SK-N-SH (cell line): ENCODE measurements around the gene ISCA2. TPM values are rescaled to one million over a fixed set of nuclear protein-coding genes. Genes with fewer than 3 reads are reported as not detected.

ENCODE experiments used
- CTCF ChIA-PET: fragments of 300-600, 350-600 bp; formaldehyde crosslinking; extraction: SDS; loops from one replicate; lab custom pipeline; 2021; lab: Yijun Ruan, JAX
- POLR2A ChIA-PET: fragments of 350-600 bp; sonication (Branson Sonifier 250); formaldehyde crosslinking; extraction: SDS; loops from one replicate; lab custom pipeline; 2020; ENCODE audit warnings: antibody characterized with exemption, inconsistent platforms; lab: Yijun Ruan, JAX
- DNase-seq: peaks from one replicate; pipeline ENCODE4 v3.0.0; 2012
- H2AFZ ChIP-seq: fragments of 200-600 bp; sonication (generic); 2 replicates; pipeline ENCODE4 v1.8.1; 2016; ENCODE audit warnings: antibody characterized with exemption, mild to moderate bottlenecking, low read depth
- H3F3A ChIP-seq: fragments of 200-600 bp; sonication (generic); replicated peaks from 2 replicates; pipeline ENCODE3; 2016; ENCODE audit warnings: antibody characterized with exemption, mild to moderate bottlenecking; ENCODE audit not compliant: insufficient read depth
- H3K27ac ChIP-seq, 2 experiments: fragments of 200-500 bp in 1 of 2; fragments of 200-600 bp in 1 of 2; sonication (Bioruptor generic) in 1 of 2; sonication (generic), shearing (Covaris generic) in 1 of 2; 2 replicates each; pipeline versions ENCODE4 v1.5.1 to v1.6.1; 2014 to 2016; ENCODE audit warnings: low read depth in 2 of 2, inconsistent platforms in 1 of 2, low read length in 1 of 2, mild to moderate bottlenecking in 1 of 2, mixed read lengths in 1 of 2
- H3K27me3 ChIP-seq: fragments of 200-600 bp; sonication (generic), shearing (Covaris generic); 2 replicates; pipeline ENCODE4 v1.6.1; 2016; ENCODE audit warnings: mixed run types; ENCODE audit not compliant: insufficient read depth
- H3K36me3 ChIP-seq, 2 experiments: fragments of 200-500 bp in 1 of 2; fragments of 200-600 bp in 1 of 2; sonication (Bioruptor generic) in 1 of 2; sonication (generic) in 1 of 2; replicated peaks in 1 of 2; 2 replicates each; pipeline versions ENCODE3 to v1.5.1; 2014 to 2016; ENCODE audit warnings: low read length in 1 of 2, mild to moderate bottlenecking in 1 of 2; ENCODE audit not compliant: insufficient read depth in 2 of 2, control insufficient read depth in 1 of 2
- H3K4me1 ChIP-seq, 2 experiments: fragments of 200-500 bp in 1 of 2; fragments of 200-600 bp in 1 of 2; sonication (Bioruptor generic) in 1 of 2; sonication (generic), shearing (Covaris generic) in 1 of 2; 2 replicates each; pipeline versions ENCODE4 v1.5.1 to v1.6.1; 2014 to 2016; ENCODE audit warnings: low read depth in 1 of 2, low read length in 1 of 2, mixed run types in 1 of 2; ENCODE audit not compliant: insufficient read depth in 2 of 2, control insufficient read depth in 1 of 2
- H3K4me2 ChIP-seq: fragments of 200-600 bp; sonication (generic), shearing (Covaris generic); 2 replicates; pipeline ENCODE4 v1.6.1; 2017; ENCODE audit warnings: mixed run types
- H3K4me3 ChIP-seq, 2 experiments: fragments of 200-500 bp in 1 of 2; fragments of 200-600 bp in 1 of 2; sonication (Bioruptor generic) in 1 of 2; sonication (generic), shearing (Covaris generic) in 1 of 2; 2 replicates each; pipeline versions ENCODE4 v1.5.1 to v1.8.1; 2014 to 2016; ENCODE audit warnings: low read depth in 2 of 2, inconsistent platforms in 1 of 2, low read length in 1 of 2, mild to moderate bottlenecking in 1 of 2, mixed read lengths in 1 of 2, moderate library complexity in 1 of 2
- H3K79me2 ChIP-seq: fragments of 200-600 bp; sonication (generic); 2 replicates; pipeline ENCODE4 v1.8.1; 2017; ENCODE audit warnings: mild to moderate bottlenecking; ENCODE audit not compliant: insufficient read depth
- H3K9ac ChIP-seq: fragments of 200-600 bp; sonication (generic); 2 replicates; pipeline ENCODE4 v1.6.1; 2017; ENCODE audit warnings: mixed run types
- H3K9me2 ChIP-seq: fragments of 200-600 bp; sonication (generic); 2 replicates; pipeline ENCODE4 v1.6.1; 2017; ENCODE audit warnings: mixed run types
- H3K9me3 ChIP-seq: fragments of 200-600 bp; sonication (generic); 2 replicates; pipeline ENCODE4 v1.6.1; 2017; ENCODE audit warnings: mixed run types, mild to moderate bottlenecking, moderate library complexity
- H4K20me1 ChIP-seq: fragments of 200-600 bp; sonication (generic); 2 replicates; pipeline ENCODE4 v1.6.1; 2017; ENCODE audit warnings: mild to moderate bottlenecking, mixed run types; ENCODE audit not compliant: insufficient read depth
- CTCF ChIP-seq: fragments of 200-600 bp; sonication (generic); IDR thresholded peaks from 2 replicates; pipeline ENCODE4 v1.6.1; 2017; ENCODE audit warnings: antibody characterized with exemption, mild to moderate bottlenecking, moderate library complexity
- ELF1 ChIP-seq: IDR thresholded peaks from 2 replicates; pipeline ENCODE4 v1.4.0; 2012
- EZH2phosphoT487 ChIP-seq: fragments of 200-600 bp; sonication (generic); IDR thresholded peaks from 2 replicates; pipeline ENCODE4 v1.6.1; 2017; ENCODE audit warnings: low read depth, mixed run types, mild to moderate bottlenecking, antibody characterized with exemption, moderate library complexity, borderline replicate concordance
- FOSL2 ChIP-seq: IDR thresholded peaks from 2 replicates; pipeline ENCODE4 v1.4.0; 2012; ENCODE audit warnings: low read depth, mild to moderate bottlenecking, moderate library complexity, borderline replicate concordance
- FOXJ3 ChIP-seq: sonication (generic); formaldehyde crosslinking; IDR thresholded peaks from 2 replicates; pipeline ENCODE4 v1.5.1; 2020; ENCODE audit warnings: mild to moderate bottlenecking, missing genetic modification reagents
- GATA2 ChIP-seq: sonication (generic); formaldehyde crosslinking; IDR thresholded peaks from 2 replicates; pipeline ENCODE4 v1.5.0; 2020; ENCODE audit warnings: mild to moderate bottlenecking, missing genetic modification reagents
- MAX ChIP-seq: IDR thresholded peaks from 2 replicates; pipeline ENCODE4 v1.4.0; 2012; ENCODE audit warnings: low read depth
- POLR2AphosphoS5 ChIP-seq: IDR thresholded peaks from 2 replicates; pipeline ENCODE4 v1.6.1; 2012; ENCODE audit warnings: low read depth, low read length
- RAD21 ChIP-seq: IDR thresholded peaks from 2 replicates; pipeline ENCODE4 v1.6.1; 2012; ENCODE audit warnings: mild to moderate bottlenecking, low read length
- RCOR1 ChIP-seq: fragments of 150-350 bp; IDR thresholded peaks from 2 replicates; pipeline ENCODE4 v1.6.1; 2017; ENCODE audit warnings: antibody characterized with exemption, low read length
- REST ChIP-seq: IDR thresholded peaks from 2 replicates; pipeline ENCODE4 v1.6.1; 2012; ENCODE audit warnings: mild to moderate bottlenecking, low read depth, low read length, moderate library complexity
- RFX5 ChIP-seq: IDR thresholded peaks from 2 replicates; pipeline ENCODE4 v1.6.1; 2012; ENCODE audit warnings: mild to moderate bottlenecking, improper control_type of control experiment, low read length
- RXRA ChIP-seq: IDR thresholded peaks from 2 replicates; pipeline ENCODE4 v1.4.0; 2012; ENCODE audit warnings: low read depth, mild to moderate bottlenecking, borderline replicate concordance
- SIN3A ChIP-seq: IDR thresholded peaks from 2 replicates; pipeline ENCODE4 v1.6.1; 2012; ENCODE audit warnings: low read depth, mild to moderate bottlenecking, low read length, moderate library complexity, borderline replicate concordance
- SMC3 ChIP-seq: IDR thresholded peaks from 2 replicates; pipeline ENCODE4 v1.6.1; 2012; ENCODE audit warnings: low read depth, low read length, improper control_type of control experiment
- TAF1 ChIP-seq: IDR thresholded peaks from 2 replicates; pipeline ENCODE4 v1.6.1; 2012; ENCODE audit warnings: low read depth, mild to moderate bottlenecking, low read length, moderate library complexity, borderline replicate concordance
- TEAD4 ChIP-seq: IDR thresholded peaks from 2 replicates; pipeline ENCODE4 v1.4.0; 2012; ENCODE audit warnings: mild to moderate bottlenecking, borderline replicate concordance; ENCODE audit not compliant: insufficient read depth
- USF2 ChIP-seq: fragments of 150-350 bp; IDR thresholded peaks from 2 replicates; pipeline ENCODE4 v1.6.1; 2017; ENCODE audit warnings: antibody characterized with exemption, low read length, low read depth, borderline replicate concordance
- WGBS: methylation state at CpG from one replicate; pipeline ENCODE4 v1.1.6; 2017; ENCODE audit warnings: low lambda C conversion rate; 5-methylcytosine and 5-hydroxymethylcytosine counted together
- polyA plus RNA-seq, 3 experiments: library from polyadenylated mRNA; depleted of rRNA; stranded (reverse); fragments of >200 nt; gene quantifications; 2 replicates each; pipeline ENCODE4 v1.2.3, GENCODE V29; 2012

Gene ISCA2
- polyA plus RNA-seq, 1 of the 3 experiments (the other 2 are of a cell fraction), result 51.9 TPM

- no peaks in the 10 kb centered on the region for H3K27me3 ChIP-seq
- no peaks in the 10 kb centered on the region for H3K79me2 ChIP-seq
- ChIA-PET CTCF (interaction anchor here (0.6 to 11.1 kb wide), 45 partner anchors 9 to 500 kb away, joined by 3 to 126 read pairs (median 4); partner anchors contain the start of genes EIF2B2, ISCA2, LTBP2 and NPC2), POLR2A (no interaction called here)
- peak; percentile 68 for TF ChIP-seq RAD21
- TF ChIP-seq RCOR1, result no peak
- TF ChIP-seq CTCF, result peak; percentile 46
- peak; percentile 53 for TF ChIP-seq SMC3
- no peak for TF ChIP-seq GATA2 (CRISPR knock-in tag)
- H3K9me3 ChIP-seq, result no peaks in the 10 kb centered on the region
- H3K4me2 ChIP-seq, result no peak overlapping the region
- H4K20me1 ChIP-seq, result no peaks in the 10 kb centered on the region
- H3K4me1 ChIP-seq, result peaks cover 0 to 13% of the 10 kb centered on the region in 2 experiments; a peak in 1 of 4 replicates
- no peak overlapping the region for H3K27ac ChIP-seq
- peaks cover 39 to 62% of the 10 kb centered on the region in 2 experiments for H3K36me3 ChIP-seq
- peaks cover 33% of the 10 kb centered on the region for H3F3A ChIP-seq
- no peak overlapping the region for H2AFZ ChIP-seq
- H3K9me2 ChIP-seq, result no peaks in the 10 kb centered on the region
- WGBS, result 86% methylated on average over 14 of the region's 21 CpGs
- H3K4me3 ChIP-seq, result no peak overlapping the region
- no peak overlapping the region for H3K9ac ChIP-seq
- peak; percentile 66 for DNase-seq
Observed at GRCh38 chr14:74502236-74503019, 8.9 kb downstream of the ISCA2 start.

- Histone ChIP-seq H4K20me1 (no peaks in the 10 kb centered on the region), H3K36me3 (peaks cover 37 to 70% of the 10 kb centered on the region in 2 experiments), H3K9ac (no peak overlapping the region), H3F3A (peaks cover 25% of the 10 kb centered on the region), H2AFZ (no peak overlapping the region), H3K27me3 (no peaks in the 10 kb centered on the region), H3K4me2 (no peak overlapping the region), H3K9me3 (no peaks in the 10 kb centered on the region), H3K4me3 (no peak overlapping the region), H3K79me2 (no peaks in the 10 kb centered on the region), H3K27ac (no peak overlapping the region), H3K4me1 (peaks cover 0 to 13% of the 10 kb centered on the region in 2 experiments; a peak in 1 of 4 replicates), H3K9me2 (no peaks in the 10 kb centered on the region)
- CTCF ChIA-PET, result interaction anchor here (1.0 to 7.1 kb wide), 15 partner anchors 9 to 248 kb away, joined by 3 to 68 read pairs (median 6); partner anchors contain the start of genes ISCA2, LTBP2 and NPC2
- 94% methylated on average over 8 of the region's 14 CpGs for WGBS
- POLR2A ChIA-PET, result no interaction called here
- no peak for TF ChIP-seq MAX
- no peak for TF ChIP-seq USF2
- TF ChIP-seq RCOR1, result no peak
- no peak for TF ChIP-seq SIN3A
- no peak for TF ChIP-seq RFX5
- no peak for TF ChIP-seq TEAD4
- no peak for TF ChIP-seq FOXJ3
- TF ChIP-seq POLR2AphosphoS5, result no peak
- TF ChIP-seq RXRA, result no peak
- no peak for TF ChIP-seq TAF1
- no peak for TF ChIP-seq REST
- no peak for TF ChIP-seq ELF1
- TF ChIP-seq EZH2phosphoT487, result no peak
- no peak for TF ChIP-seq FOSL2
- TF ChIP-seq, all 33 proteins: peak for 0
- DNase-seq, result no peak
Observed at GRCh38 chr14:74503291-74503937, 9.8 kb downstream of the ISCA2 start.
